HG03378 (cell line): ENCODE data around the gene PFN4.

Source experiments
- ATAC-seq: cut with Tn5 transposase; IDR thresholded peaks from one replicate; pipeline ENCODE4 v1.9.1; 2021; ENCODE audit warnings: mild to moderate bottlenecking, moderate library complexity; ENCODE audit not compliant: unreplicated experiment

The PFN4 gene

GRCh38 chr2:24082787-24083566, 40.2 kb downstream of the PFN4 start:
- ATAC-seq = no peak

GRCh38 chr2:24080701-24081100, 42.4 kb downstream of the PFN4 start:
- no peak for ATAC-seq

- ATAC-seq = no peak
Measured at GRCh38 chr2:24077879-24078278, 45.3 kb downstream of the PFN4 start.

- ATAC-seq = no peak
Measured at GRCh38 chr2:24077535-24077877, 45.6 kb downstream of the PFN4 start.

- ATAC-seq = no peak
Measured at GRCh38 chr2:24076849-24077534, 46.1 kb downstream of the PFN4 start.

GRCh38 chr2:24075915-24076848, 47.0 kb downstream of the PFN4 start, which contains the start of gene SF3B6:
SF3B6 (minus strand) TSS chr2:24076326; CDS start chr2:24076229, 97 bp downstream.
- peak; percentile 94 for ATAC-seq

GRCh38 chr2:24075259-24075658, 47.9 kb downstream of the PFN4 start:
- no peak for ATAC-seq

- ATAC-seq = no peak
Measured at GRCh38 chr2:24073816-24074215, 49.3 kb downstream of the PFN4 start.

- ATAC-seq = no peak
Measured at GRCh38 chr2:24072259-24072658, 50.9 kb downstream of the PFN4 start.

GRCh38 chr2:24065341-24065740, 57.8 kb downstream of the PFN4 start:
- ATAC-seq = no peak
